Keratinocyte (primary cell): ENCODE results near the gene IFITM5. TPM values are rescaled to one million over a fixed set of nuclear protein-coding genes. Genes with fewer than 3 reads are reported as not detected.

Source experiments
- DNase-seq: peaks from one replicate; pipeline ENCODE4 v3.0.0-alpha.2; 2011; ENCODE audit warnings: low read depth, missing footprints, low spot score
- FAIRE-seq: peaks from 2 replicates; lab custom pipeline; 2011; peaks lifted over from hg19 to GRCh38; lab: Jason Lieb, UNC
- H2AFZ ChIP-seq: 2 replicates; pipeline ENCODE4 v1.6.0; 2012; ENCODE audit warnings: low read length, control low read depth, inconsistent platforms; ENCODE audit not compliant: control insufficient read depth
- H3K27ac ChIP-seq: 2 replicates; pipeline ENCODE4 v1.5.1; 2011; ENCODE audit warnings: low read length; ENCODE audit not compliant: control insufficient read depth, insufficient read depth
- H3K27me3 ChIP-seq: 3 replicates; pipeline ENCODE4 v1.6.0; 2011; ENCODE audit warnings: low read length; ENCODE audit not compliant: control insufficient read depth, insufficient read depth; ENCODE audit errors: extremely low read depth
- H3K36me3 ChIP-seq, 2 experiments: 2 replicates in 1 of 2; 3 replicates in 1 of 2; pipeline ENCODE4 v1.5.1; 2011; ENCODE audit warnings: low read length in 2 of 2, mild to moderate bottlenecking in 1 of 2; ENCODE audit not compliant: control insufficient read depth in 2 of 2, insufficient read depth in 2 of 2; ENCODE audit errors: extremely low read depth in 1 of 2
- H3K4me1 ChIP-seq: 3 replicates; pipeline ENCODE4 v1.5.1; 2011; ENCODE audit warnings: low read length; ENCODE audit not compliant: control insufficient read depth, insufficient read depth; ENCODE audit errors: extremely low read depth
- H3K4me2 ChIP-seq: 3 replicates; pipeline ENCODE4 v1.6.0; 2011; ENCODE audit warnings: low read depth, low read length; ENCODE audit not compliant: control insufficient read depth, insufficient read depth; ENCODE audit errors: extremely low read depth
- H3K4me3 ChIP-seq, 3 experiments: fragments of 200-600 bp in 1 of 3; sonication (generic) in 1 of 3; 2 replicates in 2 of 3; 3 replicates in 1 of 3; pipeline ENCODE4 v1.5.1; 2011 to 2016; ENCODE audit warnings: low read length in 3 of 3, mild to moderate bottlenecking in 3 of 3, control low read depth in 2 of 3, inconsistent platforms in 1 of 3, low read depth in 1 of 3, mixed read lengths in 1 of 3, mixed run types in 1 of 3, moderate library complexity in 1 of 3; ENCODE audit not compliant: control insufficient read depth in 2 of 3, insufficient read depth in 2 of 3; ENCODE audit errors: extremely low read depth in 1 of 3
- H3K79me2 ChIP-seq: 2 replicates; pipeline ENCODE4 v1.6.0; 2012; ENCODE audit warnings: low read length; ENCODE audit not compliant: control insufficient read depth, insufficient read depth
- H3K9ac ChIP-seq: 3 replicates; pipeline ENCODE4 v1.6.0; 2011; ENCODE audit warnings: low read length; ENCODE audit not compliant: control insufficient read depth, insufficient read depth; ENCODE audit errors: extremely low read depth
- H3K9me1 ChIP-seq: 3 replicates; pipeline ENCODE4 v1.6.0; 2011; ENCODE audit warnings: low read length; ENCODE audit not compliant: control insufficient read depth, insufficient read depth; ENCODE audit errors: extremely low read depth
- H3K9me3 ChIP-seq: 2 replicates; pipeline ENCODE4 v1.5.1; 2012; ENCODE audit warnings: low read depth, low read length; ENCODE audit not compliant: control insufficient read depth
- H4K20me1 ChIP-seq: 3 replicates; pipeline ENCODE4 v1.6.0; 2011; ENCODE audit warnings: low read length; ENCODE audit not compliant: control insufficient read depth, insufficient read depth; ENCODE audit errors: extremely low read depth
- EZH2 ChIP-seq: IDR thresholded peaks from one replicate; pipeline ENCODE4 v1.6.1; 2012; ENCODE audit warnings: inconsistent platforms, mild to moderate bottlenecking, low read length, moderate library complexity
- dilution Hi-C: fragments of 300-500 bp; cut with MboI; formaldehyde crosslinking; loops from one replicate; pipeline ENCODE4 v1.7.0; 2020; ENCODE audit warnings: low sequenced_read_pairs; ENCODE audit not compliant: extremely low pct_ligation_motif_present
- polyA plus RNA-seq, 5 experiments: library from polyadenylated mRNA; depleted of rRNA in 3 of 5; stranded (reverse) in 3 of 5; stranded (forward) in 1 of 5; unstranded in 1 of 5; fragments of >200 nt; gene quantifications; 1 replicate in 1 of 5; 2 replicates in 3 of 5; 3 replicates in 1 of 5; pipeline versions ENCODE4 v1.2.1 to v1.2.3, GENCODE V29; 2011 to 2012; ENCODE audit warnings: missing spikeins in 2 of 5, low read depth in 1 of 5, low replicate concordance in 1 of 5
- TF ChIP-seq, protein P1 (sequence below), 3 experiments: IDR thresholded peaks in 1 of 3; conservative IDR thresholded peaks in 1 of 3; optimal IDR thresholded peaks in 1 of 3; 2 replicates in 2 of 3; 3 replicates in 1 of 3; pipeline versions ENCODE3 to v1.5.1; 2011; ENCODE audit warnings: low read length in 3 of 3, mild to moderate bottlenecking in 3 of 3, moderate library complexity in 2 of 3, control low read depth in 1 of 3, inconsistent platforms in 1 of 3; ENCODE audit not compliant: insufficient read depth in 2 of 3; ENCODE audit errors: extremely low read depth in 1 of 3

The IFITM5 gene
- polyA plus RNA-seq, 1 donor (not counting 4 experiments of a cell fraction or from before 2014, with no cell fraction given), result not detected

DNA sequence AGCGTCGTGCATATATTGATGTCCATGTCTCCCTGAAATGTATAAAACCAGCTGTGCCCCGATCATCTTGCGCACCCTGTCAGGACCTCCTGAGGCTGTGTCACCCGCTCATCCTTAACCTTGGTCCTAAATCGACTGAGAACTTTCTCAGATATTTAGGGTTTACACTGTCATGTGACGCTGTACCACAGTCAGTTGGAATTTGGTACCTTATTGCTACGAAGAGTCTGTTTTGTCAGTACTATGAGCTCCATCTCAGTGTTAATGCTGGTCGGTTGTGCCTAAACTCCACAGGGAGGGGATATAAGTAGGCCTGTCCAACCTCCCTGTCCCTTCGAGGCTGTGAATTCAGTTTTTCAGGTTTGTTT, 6.5 kb upstream of the IFITM5 start:
- Histone ChIP-seq H3K4me1 (peaks cover 14% of the 10 kb centered on the region), H3K9ac (no peak overlapping the region), H3K9me3 (no peaks in the 10 kb centered on the region), H4K20me1 (no peaks in the 10 kb centered on the region), H2AFZ (no peak overlapping the region), H3K36me3 (no peaks in the 10 kb centered on the region), H3K27ac (no peak overlapping the region), H3K4me2 (no peak overlapping the region), H3K79me2 (no peaks in the 10 kb centered on the region), H3K27me3 (peaks cover under 1% of the 10 kb centered on the region), H3K4me3 (no peak overlapping the region), H3K9me1 (no peaks in the 10 kb centered on the region)
- dilution Hi-C loops, result no loop called here
- FAIRE-seq (no peak), DNase-seq (no peak)
- TF ChIP-seq EZH2, result no peak
- TF ChIP-seq, protein P1, sequence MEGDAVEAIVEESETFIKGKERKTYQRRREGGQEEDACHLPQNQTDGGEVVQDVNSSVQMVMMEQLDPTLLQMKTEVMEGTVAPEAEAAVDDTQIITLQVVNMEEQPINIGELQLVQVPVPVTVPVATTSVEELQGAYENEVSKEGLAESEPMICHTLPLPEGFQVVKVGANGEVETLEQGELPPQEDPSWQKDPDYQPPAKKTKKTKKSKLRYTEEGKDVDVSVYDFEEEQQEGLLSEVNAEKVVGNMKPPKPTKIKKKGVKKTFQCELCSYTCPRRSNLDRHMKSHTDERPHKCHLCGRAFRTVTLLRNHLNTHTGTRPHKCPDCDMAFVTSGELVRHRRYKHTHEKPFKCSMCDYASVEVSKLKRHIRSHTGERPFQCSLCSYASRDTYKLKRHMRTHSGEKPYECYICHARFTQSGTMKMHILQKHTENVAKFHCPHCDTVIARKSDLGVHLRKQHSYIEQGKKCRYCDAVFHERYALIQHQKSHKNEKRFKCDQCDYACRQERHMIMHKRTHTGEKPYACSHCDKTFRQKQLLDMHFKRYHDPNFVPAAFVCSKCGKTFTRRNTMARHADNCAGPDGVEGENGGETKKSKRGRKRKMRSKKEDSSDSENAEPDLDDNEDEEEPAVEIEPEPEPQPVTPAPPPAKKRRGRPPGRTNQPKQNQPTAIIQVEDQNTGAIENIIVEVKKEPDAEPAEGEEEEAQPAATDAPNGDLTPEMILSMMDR (optimal IDR thresholded peaks at IDR 0.05 in 1 of 3, IDR thresholded peaks at IDR 0.05 in 1 of 3, conservative IDR thresholded peaks at IDR 0.05 in 1 of 3; ENCODE audit: extremely low read depth in 1 of 3, insufficient read depth in 2 of 3, low read length in 3 of 3), result no peak

DNA sequence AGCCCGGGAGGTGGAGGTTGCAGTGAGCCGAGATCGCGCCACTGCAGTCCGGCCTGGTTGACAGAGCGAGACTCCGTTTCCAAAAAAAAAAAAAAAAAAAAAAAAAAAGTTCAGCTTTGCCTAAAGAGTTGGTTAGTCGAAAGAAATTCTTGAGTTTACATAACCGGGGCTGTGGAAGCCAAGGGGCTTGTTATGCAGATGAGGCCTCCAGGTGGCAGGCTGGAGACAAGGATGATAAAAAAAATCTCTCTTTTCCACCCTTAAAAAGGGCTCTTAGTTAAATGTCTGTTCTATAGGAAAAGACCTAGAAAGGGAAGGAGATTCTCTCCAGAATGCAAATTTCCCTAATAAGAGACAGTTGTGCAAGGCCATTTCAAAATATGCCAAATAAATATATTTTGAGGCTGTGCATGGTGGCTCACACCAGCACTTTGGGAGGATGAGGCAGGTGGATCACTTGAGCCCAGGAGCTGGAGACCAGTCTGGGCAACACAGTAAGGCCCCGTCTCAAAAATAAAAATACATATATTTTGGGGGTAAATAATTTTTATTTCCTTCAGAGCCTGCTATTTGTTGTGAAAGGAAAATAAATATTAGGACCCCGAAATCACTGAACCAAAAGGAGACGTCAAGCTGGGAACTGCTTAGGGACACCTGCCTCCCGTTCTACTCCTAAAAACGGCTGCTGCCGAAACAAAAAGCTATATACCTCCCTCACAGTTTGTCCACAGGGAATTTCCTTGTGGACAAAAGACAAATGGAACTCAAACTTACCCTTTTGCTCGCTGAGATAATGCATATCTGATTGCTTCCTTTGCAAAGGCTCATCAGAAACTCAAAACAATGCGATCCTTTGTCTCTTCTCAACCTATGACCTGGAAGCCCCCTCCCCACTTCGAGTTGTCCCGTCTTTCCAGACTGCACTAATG, 5.9 kb upstream of the IFITM5 start:
- dilution Hi-C loops, result no loop called here
- peaks cover 14% of the 10 kb centered on the region for H3K4me1 ChIP-seq

More for the DNA sequence above, 5.9 kb upstream of the IFITM5 start:
- no peak for DNase-seq
- Histone ChIP-seq H3K9me3 (no peaks in the 10 kb centered on the region), H3K9me1 (no peaks in the 10 kb centered on the region), H3K79me2 (no peaks in the 10 kb centered on the region), H2AFZ (no peak overlapping the region), H3K9ac (no peak overlapping the region), H3K4me3 (no peak overlapping the region), H3K36me3 (no peaks in the 10 kb centered on the region), H3K27ac (no peak overlapping the region), H3K4me2 (no peak overlapping the region), H4K20me1 (no peaks in the 10 kb centered on the region), H3K27me3 (peaks cover 7% of the 10 kb centered on the region)
- no peak for TF ChIP-seq EZH2
- TF ChIP-seq, protein P1 (optimal IDR thresholded peaks at IDR 0.05 in 1 of 3, IDR thresholded peaks at IDR 0.05 in 1 of 3, conservative IDR thresholded peaks at IDR 0.05 in 1 of 3; ENCODE audit: extremely low read depth in 1 of 3, insufficient read depth in 2 of 3, low read length in 3 of 3), result peak; percentile 60 to 68 (median 62)
- no peak for FAIRE-seq
